Smooth muscle cell of the umbilical artery (primary cell): ENCODE results near the gene TGM5. TPM values are rescaled to one million over a fixed set of nuclear protein-coding genes. Genes with fewer than 3 reads are reported as not detected.

Source experiments
- total RNA-seq: library from RNA; depleted of rRNA; stranded (reverse); fragments of >200 nt; gene quantifications from 2 replicates; pipeline ENCODE4 v1.2.3, GENCODE V29; 2014

The TGM5 gene, protein sequence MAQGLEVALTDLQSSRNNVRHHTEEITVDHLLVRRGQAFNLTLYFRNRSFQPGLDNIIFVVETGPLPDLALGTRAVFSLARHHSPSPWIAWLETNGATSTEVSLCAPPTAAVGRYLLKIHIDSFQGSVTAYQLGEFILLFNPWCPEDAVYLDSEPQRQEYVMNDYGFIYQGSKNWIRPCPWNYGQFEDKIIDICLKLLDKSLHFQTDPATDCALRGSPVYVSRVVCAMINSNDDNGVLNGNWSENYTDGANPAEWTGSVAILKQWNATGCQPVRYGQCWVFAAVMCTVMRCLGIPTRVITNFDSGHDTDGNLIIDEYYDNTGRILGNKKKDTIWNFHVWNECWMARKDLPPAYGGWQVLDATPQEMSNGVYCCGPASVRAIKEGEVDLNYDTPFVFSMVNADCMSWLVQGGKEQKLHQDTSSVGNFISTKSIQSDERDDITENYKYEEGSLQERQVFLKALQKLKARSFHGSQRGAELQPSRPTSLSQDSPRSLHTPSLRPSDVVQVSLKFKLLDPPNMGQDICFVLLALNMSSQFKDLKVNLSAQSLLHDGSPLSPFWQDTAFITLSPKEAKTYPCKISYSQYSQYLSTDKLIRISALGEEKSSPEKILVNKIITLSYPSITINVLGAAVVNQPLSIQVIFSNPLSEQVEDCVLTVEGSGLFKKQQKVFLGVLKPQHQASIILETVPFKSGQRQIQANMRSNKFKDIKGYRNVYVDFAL
- total RNA-seq, result not detected in 2 replicates

DNA sequence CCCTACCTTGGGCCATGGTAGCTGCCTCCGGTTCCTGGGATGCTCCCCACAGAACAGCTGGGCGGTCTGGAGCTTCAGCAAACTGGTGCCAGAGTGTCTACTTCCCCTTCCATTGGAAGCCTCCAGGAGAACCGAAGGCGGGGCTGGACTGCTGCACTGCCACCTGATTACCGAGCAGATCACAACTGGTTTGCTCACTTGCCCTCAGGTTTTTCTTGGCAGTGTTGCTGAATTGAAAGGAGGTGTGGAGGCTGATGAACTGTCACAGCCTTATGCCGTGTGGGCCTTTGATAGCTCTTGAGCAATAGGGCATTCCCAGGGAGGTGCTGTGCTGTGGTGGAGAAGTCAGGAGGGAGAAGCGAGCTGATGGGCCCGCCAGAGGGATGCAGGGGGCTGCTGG lies at the start of gene TGM5:
Gene TGM5, minus strand, starts transcription at position 95 of the 400 bp plus-strand sequence. Its CDS starts 79 bp downstream, at position 16.

DNA sequence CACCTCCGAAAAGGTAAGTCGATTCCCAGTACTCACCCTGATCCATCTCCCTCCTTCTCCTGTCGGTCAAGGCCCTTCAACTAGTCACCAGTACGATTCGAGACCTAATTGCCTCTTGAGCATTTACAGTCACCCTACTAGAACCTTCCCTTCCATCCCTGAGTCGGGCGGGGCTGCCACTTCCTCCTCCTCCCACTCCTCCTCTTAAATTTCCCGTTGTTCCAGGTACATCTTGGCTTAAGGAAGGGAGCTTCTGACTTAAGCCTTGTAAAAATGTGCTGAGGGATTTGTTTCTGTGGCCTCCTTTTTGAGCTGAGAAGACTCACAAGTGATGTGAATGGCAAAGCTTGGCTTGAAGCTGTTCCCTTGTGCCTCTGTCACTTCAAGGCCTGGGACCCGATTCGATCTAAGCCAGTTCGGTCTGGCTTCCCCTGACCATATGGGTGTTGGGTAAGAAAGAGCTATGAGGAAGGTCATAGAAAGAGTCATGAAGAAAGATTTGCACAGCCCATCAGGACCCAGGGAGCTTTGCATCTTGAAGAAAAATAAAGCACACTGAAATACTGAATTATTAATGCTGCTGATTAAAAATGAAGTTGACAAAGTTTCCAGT lies 35.6 kb upstream of the TGM5 start, which contains the start of gene TGM7:
Gene TGM7, minus strand, starts transcription at position 51 of the 613 bp plus-strand sequence.

DNA sequence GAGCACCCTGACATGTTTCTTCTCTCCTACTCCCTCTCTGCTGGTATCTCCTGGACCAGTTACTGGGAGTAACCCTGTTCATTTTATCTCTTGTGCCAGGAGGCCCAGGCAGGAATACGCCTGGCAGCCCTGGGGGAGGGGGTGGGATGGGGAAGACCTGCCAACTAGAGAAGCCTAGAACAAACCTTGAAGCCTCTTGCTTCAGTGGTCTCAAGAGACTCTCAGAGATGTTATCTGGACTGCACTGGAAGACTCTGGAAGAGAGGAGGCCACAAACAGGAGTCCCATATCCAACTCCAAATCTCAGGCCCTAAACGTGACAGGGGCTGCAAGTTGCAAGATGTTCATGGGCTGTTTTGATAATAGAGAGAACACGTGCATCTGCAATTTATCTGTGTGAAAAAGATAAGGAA lies 45.7 kb downstream of the TGM5 start, which contains the start of gene EPB42:
Gene EPB42, minus strand, starts transcription at position 28 of the 413 bp plus-strand sequence. CDS start 193 bp downstream, outside the sequence.

DNA sequence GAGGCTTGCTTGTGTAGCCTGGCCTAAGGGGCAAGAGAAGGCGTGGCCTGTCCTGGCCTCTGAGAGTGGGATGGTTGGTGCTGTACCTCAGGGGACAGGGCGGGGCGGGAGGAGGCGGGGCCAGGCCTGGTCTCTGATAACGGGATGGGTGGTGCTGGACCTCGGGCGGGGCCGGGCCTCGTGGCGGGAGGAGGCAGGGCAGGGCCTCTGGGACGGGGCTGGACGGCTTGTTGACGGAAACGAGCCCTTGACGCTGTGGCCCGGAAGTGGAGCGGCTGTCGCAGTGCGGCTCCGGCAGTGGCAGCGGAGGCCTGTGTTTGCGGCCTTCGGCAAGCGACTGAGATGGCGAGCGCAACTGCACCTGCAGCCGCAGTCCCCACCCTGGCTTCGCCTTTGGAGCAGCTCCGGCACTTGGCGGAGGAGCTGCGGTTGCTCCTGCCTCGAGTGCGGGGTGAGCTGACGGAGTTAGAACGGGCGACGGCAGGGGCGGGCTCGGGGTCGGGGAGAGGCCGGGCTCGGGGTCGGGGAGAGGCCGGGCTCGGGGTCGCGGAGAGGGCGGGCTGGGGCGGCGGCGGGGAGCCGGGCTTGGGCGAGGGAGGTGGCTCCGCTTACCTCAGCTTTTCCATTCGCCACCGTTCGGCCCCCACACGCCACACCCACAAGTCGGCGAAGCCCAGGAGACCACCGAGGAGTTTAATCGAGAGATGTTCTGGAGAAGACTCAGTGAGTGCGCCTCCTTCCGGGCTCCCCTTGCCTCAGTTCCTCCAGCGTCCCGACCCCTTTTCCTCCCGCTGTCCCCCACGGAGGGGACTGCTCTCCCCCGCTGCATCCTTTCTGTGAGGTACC lies 81.3 kb downstream of the TGM5 start, which contains the start of gene CCNDBP1:
Gene CCNDBP1, plus strand, starts transcription at position 247 of the 846 bp plus-strand sequence. Its CDS starts 96 bp downstream, at position 343.

Other genes with a start within 250 kb of the TGM5 start
- 41.3 TPM in 2 replicates for gene UBR1, start 160.9 kb downstream of the TGM5 start, total RNA-seq
- 9.8 and 12.0 TPM in 2 replicates for gene TMEM62, start 133.3 kb downstream of the TGM5 start, total RNA-seq
- 55.8 and 82.6 TPM in 2 replicates for gene CCNDBP1, start 81.5 kb downstream of the TGM5 start, total RNA-seq
- not detected in 2 replicates for gene EPB42, start 45.9 kb downstream of the TGM5 start, total RNA-seq
- not detected in 2 replicates for gene TGM7, start 35.3 kb upstream of the TGM5 start, total RNA-seq
- 7.0 and 7.4 TPM in 2 replicates for gene LCMT2, start 63.6 kb upstream of the TGM5 start, total RNA-seq
- gene ZSCAN29, start 104.1 kb upstream of the TGM5 start, total RNA-seq, result 18.1 and 22.4 TPM in 2 replicates
- 9.8 and 14.2 TPM in 2 replicates for gene TUBGCP4, start 104.2 kb upstream of the TGM5 start, total RNA-seq
- gene TP53BP1, start 226.2 kb upstream of the TGM5 start, total RNA-seq, result 106 and 141 TPM in 2 replicates